Measurements from ENCODE around the gene SPATC1L. TPM values are rescaled to one million over a fixed set of nuclear protein-coding genes. Genes with fewer than 3 reads are reported as not detected.

SPATC1L gene
- total RNA-seq, 1 donor from 2014 or later = 10.9 TPM

- no peak for DNase-seq (ENCODE audit: low read depth)
- Histone ChIP-seq H3K36me3 (ENCODE audit: control insufficient read depth, insufficient read depth, low read length) (no peaks in the 10 kb centered on the region), H3K27me3 (ENCODE audit: control insufficient read depth, insufficient read depth, low read length) (peaks cover 25% of the 10 kb centered on the region), H3K4me3 (ENCODE audit: low read depth, low read length) (no peak overlapping the region)
- TF ChIP-seq, protein P1, sequence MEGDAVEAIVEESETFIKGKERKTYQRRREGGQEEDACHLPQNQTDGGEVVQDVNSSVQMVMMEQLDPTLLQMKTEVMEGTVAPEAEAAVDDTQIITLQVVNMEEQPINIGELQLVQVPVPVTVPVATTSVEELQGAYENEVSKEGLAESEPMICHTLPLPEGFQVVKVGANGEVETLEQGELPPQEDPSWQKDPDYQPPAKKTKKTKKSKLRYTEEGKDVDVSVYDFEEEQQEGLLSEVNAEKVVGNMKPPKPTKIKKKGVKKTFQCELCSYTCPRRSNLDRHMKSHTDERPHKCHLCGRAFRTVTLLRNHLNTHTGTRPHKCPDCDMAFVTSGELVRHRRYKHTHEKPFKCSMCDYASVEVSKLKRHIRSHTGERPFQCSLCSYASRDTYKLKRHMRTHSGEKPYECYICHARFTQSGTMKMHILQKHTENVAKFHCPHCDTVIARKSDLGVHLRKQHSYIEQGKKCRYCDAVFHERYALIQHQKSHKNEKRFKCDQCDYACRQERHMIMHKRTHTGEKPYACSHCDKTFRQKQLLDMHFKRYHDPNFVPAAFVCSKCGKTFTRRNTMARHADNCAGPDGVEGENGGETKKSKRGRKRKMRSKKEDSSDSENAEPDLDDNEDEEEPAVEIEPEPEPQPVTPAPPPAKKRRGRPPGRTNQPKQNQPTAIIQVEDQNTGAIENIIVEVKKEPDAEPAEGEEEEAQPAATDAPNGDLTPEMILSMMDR (IDR thresholded peaks at IDR 0.05; ENCODE audit: insufficient read depth, low read length, poor library complexity, severe bottlenecking) = no peak
These were observed 48.4 kb downstream of the SPATC1L start for GRCh38 chr21:46135782-46136395.

DNA sequence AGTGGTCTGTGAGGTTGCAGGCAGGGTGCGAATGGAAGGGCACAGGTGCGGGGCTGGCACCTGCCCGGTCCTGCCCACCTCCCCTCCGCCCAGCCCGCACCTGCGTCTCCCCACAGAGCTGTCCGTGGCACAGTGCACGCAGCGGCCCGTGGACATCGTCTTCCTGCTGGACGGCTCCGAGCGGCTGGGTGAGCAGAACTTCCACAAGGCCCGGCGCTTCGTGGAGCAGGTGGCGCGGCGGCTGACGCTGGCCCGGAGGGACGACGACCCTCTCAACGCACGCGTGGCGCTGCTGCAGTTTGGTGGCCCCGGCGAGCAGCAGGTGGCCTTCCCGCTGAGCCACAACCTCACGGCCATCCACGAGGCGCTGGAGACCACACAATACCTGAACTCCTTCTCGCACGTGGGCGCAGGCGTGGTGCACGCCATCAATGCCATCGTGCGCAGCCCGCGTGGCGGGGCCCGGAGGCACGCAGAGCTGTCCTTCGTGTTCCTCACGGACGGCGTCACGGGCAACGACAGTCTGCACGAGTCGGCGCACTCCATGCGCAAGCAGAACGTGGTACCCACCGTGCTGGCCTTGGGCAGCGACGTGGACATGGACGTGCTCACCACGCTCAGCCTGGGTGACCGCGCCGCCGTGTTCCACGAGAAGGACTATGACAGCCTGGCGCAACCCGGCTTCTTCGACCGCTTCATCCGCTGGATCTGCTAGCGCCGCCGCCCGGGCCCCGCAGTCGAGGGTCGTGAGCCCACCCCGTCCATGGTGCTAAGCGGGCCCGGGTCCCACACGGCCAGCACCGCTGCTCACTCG is 52.2 kb downstream of the SPATC1L start:
- no peak overlapping the region for H3K4me3 ChIP-seq (ENCODE audit: low read depth, low read length)
- no peaks in the 10 kb centered on the region for H3K36me3 ChIP-seq (ENCODE audit: control insufficient read depth, insufficient read depth, low read length)
- peaks cover 7% of the 10 kb centered on the region for H3K27me3 ChIP-seq (ENCODE audit: control insufficient read depth, insufficient read depth, low read length)
- no peak for DNase-seq (ENCODE audit: low read depth)
- TF ChIP-seq, protein P1 (IDR thresholded peaks at IDR 0.05; ENCODE audit: insufficient read depth, low read length, poor library complexity, severe bottlenecking) = no peak

GRCh38 chr21:46131588-46131837 is 52.7 kb downstream of the SPATC1L start:
- no peaks in the 10 kb centered on the region for H3K36me3 ChIP-seq (ENCODE audit: control insufficient read depth, insufficient read depth, low read length)
- DNase-seq (ENCODE audit: low read depth) = no peak
- H3K4me3 ChIP-seq (ENCODE audit: low read depth, low read length) = no peak overlapping the region
- H3K27me3 ChIP-seq (ENCODE audit: control insufficient read depth, insufficient read depth, low read length) = peaks cover 3% of the 10 kb centered on the region
- TF ChIP-seq, protein P1 (IDR thresholded peaks at IDR 0.05; ENCODE audit: insufficient read depth, low read length, poor library complexity, severe bottlenecking) = no peak

GRCh38 chr21:46130831-46131587 is 53.2 kb downstream of the SPATC1L start:
- Histone ChIP-seq H3K4me3 (ENCODE audit: low read depth, low read length) (no peak overlapping the region), H3K27me3 (ENCODE audit: control insufficient read depth, insufficient read depth, low read length) (no peaks in the 10 kb centered on the region), H3K36me3 (ENCODE audit: control insufficient read depth, insufficient read depth, low read length) (no peaks in the 10 kb centered on the region)
- DNase-seq (ENCODE audit: low read depth) = no peak
- TF ChIP-seq, protein P1 (IDR thresholded peaks at IDR 0.05; ENCODE audit: insufficient read depth, low read length, poor library complexity, severe bottlenecking) = no peak

GRCh38 chr21:46129846-46130651 is 54.2 kb downstream of the SPATC1L start:
- no peaks in the 10 kb centered on the region for H3K36me3 ChIP-seq (ENCODE audit: control insufficient read depth, insufficient read depth, low read length)
- TF ChIP-seq, protein P1 (IDR thresholded peaks at IDR 0.05; ENCODE audit: insufficient read depth, low read length, poor library complexity, severe bottlenecking) = no peak
- H3K4me3 ChIP-seq (ENCODE audit: low read depth, low read length) = no peak overlapping the region
- DNase-seq (ENCODE audit: low read depth) = no peak
- H3K27me3 ChIP-seq (ENCODE audit: control insufficient read depth, insufficient read depth, low read length) = no peaks in the 10 kb centered on the region
